Left renal pelvis (tissue), 4 donors: Measurements from ENCODE around the gene RPUSD3. TPM values are rescaled to one million over a fixed set of nuclear protein-coding genes. Genes with fewer than 3 reads are reported as not detected.

Experiments
- DNase-seq, 4 donors: peaks; one replicate each; pipeline ENCODE4 v3.0.0-alpha.2; 2013; ENCODE audit warnings: low read depth in 4 of 4, low spot score in 3 of 4
- polyA plus RNA-seq, 4 donors: library from polyadenylated mRNA; unstranded; fragments of 120-200 nt; gene quantifications; one replicate each; pipeline ENCODE4 v1.2.1, GENCODE V29; 2013; ENCODE audit not compliant: insufficient read length in 4 of 4

The RPUSD3 gene
- polyA plus RNA-seq, 4 donors, result 20.4 to 43.0 (median 30.8) TPM

DNA sequence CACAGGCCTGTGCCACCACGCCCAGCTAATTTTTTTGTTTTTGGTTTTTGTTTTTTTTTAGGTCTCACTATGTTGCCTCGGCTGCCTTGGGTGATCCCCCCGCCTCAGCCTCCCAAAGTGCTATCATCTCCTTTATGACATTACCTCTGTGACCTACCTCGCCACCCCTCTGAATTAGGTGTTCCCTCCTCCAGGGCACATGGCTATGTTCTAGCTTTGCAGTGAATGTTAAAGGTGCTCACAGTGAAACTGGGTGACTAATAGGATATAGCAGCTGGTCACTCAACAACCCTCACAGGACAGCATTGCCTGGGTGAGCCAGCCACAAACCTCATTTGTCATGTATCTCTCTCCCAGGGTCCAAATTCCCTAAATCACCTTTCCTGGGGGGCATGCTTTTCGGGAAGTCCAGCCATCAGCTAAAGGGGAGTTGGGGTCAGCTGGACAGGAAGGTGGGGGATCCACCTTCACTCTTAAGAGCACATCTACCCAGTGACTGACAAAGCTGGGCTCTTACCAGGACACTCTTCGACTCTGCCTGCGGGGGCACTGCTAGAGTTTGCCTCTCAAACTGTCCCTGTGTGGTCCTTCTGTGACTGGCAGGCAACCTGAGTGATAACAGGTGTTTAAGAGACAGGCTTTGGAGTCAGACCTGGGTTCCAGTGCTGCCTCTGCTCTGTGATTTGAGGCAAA is 35.3 kb downstream of the RPUSD3 start:
- no peak for DNase-seq

DNA sequence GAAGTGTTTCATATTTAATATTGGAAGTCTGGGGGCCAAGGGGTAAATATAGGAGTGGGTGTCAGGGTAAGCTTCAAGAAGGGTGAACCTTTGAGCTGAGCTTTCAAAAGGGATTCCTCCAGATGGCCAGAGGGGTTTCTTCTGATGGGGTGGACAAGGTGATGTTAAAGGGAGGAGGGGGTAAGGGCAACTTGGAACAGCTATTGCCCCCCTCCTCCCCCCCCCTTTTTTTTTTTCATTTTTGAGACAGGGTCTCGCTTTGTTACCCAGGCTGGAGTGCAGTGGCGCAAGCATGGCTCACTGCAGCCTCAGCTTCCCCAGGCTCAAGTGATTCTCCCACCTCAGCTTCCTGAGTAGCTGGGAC is 35.8 kb downstream of the RPUSD3 start:
- DNase-seq, result no peak

GRCh38 chr3:9806688-9807589 is 36.9 kb downstream of the RPUSD3 start:
- DNase-seq, result no peak

DNA sequence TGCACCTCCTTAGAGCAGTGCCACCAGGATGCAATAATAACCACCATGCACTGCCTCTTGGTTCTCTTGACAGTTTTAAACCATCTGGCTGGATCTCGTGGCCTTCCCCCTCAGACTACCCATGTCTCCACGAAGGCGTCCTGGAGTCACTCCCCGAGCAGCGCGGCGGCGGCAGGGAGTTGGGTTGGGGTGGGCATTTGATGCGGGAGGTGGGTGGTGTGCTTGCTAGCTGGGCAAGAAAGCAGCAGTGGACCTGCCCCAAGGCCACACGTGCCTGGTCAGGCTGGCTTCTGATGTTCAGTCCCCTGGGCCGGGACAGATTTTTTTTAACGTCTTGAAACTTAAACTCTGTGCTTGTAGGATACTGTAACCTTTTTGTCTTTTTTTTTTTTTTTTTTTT is 37.7 kb downstream of the RPUSD3 start:
- no peak for DNase-seq

DNA sequence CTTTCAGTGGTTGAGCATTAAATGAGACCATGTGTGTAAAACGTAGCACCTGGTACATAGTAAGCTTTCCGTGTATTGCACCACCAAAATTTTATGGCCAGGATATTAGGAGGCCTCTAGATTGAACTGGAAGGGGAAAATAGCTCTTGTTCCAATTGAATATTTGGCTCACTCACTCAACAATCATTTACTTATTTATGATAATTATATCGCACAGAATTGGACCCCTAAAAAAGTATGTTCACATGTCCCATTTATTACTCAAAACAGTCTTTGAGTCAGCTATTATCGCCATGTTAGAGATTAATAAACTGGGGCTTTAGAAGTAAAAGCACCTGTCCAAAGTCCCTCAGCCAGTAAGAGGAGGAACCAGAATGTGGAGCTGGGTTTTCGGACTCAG is 38.8 kb downstream of the RPUSD3 start:
- DNase-seq, result no peak

DNA sequence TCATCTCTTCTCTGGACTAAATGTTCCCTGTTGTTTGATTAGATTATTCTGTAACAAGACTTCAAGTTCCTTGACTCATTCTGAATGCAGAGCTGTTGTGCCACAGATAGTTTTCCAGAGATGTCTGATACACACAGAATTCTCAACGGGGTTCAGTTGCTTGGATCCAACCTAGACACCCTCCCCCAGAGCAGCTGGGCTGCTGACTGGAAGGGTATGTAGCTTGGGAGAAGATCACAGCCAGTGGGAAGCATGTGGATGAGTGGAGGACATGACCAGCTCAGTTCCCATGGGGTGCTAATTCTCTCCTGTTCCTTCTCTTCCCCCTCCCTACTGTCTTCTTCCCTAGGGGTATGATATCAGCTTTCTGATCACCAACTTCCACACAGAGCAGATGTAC is 40.3 kb downstream of the RPUSD3 start:
- DNase-seq, result no peak

GRCh38 chr3:9800529-9800928 is 43.3 kb downstream of the RPUSD3 start:
- no peak for DNase-seq

DNA sequence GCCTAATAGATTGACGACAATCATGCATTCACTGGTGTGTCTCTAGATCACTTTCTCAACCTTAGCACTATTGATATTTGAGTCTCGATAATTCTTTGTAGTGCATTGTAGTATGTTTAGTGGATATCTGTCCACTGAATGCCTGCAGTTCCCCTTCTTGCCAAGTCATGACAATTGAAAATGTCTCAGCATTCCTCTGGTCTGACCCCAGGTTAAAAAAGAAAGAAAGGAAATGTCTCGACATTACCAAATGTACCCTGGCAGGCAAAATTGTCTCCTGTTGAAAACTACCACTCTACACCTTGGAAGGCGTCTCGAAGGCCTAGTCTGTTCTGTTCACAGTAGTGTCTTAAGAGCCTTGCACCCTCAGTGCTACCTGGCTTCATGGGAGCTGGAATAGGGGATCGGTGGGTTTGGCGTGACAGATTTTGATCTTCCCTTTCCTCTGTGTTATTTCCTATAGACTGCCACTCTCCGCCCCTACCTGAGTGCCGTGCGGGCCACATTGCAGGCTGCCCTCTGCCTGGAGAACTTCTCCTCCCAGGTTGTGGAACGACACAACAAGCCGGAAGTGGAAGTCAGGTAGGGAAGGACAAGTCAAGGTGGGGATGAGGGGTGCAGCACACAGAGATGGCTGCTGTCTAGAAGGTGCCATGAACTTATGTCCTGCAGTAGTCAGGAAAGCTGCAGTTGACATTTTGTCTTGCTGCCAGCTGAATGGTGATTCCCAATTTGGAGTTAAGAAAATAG is 46.4 kb downstream of the RPUSD3 start:
- no peak for DNase-seq

DNA sequence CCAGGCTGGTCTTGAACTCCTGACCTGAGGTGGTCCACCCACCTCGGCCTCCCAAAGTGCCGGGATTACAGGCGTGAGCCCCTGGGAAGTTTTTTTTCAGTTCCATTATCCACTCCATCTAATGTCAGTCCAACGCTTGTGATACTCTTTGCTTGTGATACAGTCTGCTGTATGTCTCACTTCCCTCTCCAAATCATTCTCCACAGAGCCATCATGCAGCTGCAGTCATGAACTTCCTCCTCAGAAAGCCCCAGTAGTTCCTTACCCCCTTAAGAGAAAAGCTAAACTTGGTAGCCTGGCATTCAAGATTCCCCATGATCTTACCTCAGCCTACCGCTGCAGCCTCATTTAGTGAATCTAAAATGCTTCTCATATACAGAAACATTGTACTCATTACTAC is 48.6 kb downstream of the RPUSD3 start:
- DNase-seq, result no peak

DNA sequence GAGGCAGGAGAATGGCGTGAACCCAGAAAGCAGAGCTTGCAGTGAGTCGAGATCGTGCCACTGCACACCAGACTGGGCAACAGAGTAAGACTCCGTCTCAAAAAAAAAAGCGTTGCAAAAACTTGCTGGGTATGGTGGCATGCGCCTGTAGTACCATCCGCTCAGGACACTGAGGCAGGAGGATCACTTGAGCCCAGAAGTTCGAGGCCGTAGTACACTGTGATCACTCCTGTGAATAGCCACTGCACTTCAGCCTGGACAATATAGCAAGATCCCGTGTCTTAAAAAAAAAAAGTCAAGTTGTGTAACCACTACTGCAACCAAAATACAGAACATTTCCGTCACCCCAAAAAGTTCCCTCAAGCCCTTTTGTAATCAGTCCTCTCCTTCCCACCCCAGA is 49.4 kb downstream of the RPUSD3 start:
- DNase-seq, result no peak

DNA sequence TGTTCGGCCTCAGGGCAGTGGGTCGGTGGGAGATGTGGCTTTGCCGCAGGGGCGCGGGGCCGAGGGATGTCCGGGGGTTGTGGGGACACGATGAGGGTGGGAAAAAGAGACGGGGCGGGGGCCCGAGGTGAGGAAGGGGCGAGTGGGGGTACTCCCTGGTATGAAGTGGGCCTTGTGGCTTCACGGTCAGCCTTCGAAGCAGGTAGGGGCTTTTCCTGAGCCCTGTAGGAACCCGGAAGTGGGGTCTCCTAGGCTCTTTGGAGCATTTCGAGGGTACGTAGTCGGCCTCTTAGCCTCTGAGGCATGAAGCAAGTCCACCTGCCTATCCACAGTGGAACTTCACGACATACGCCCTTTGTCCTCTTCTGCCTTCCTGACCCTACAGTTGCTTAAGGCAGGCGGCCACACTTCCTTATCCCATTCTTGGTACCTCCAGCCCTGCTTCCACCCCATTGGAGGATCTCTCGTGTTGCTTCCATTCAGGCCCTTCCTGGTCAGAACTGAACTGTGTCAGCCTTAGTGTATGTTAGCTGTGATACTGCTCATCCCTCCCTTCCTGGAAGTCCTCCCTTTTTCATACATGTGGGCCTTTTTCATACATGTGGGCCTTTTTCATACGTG is 50.5 kb downstream of the RPUSD3 start:
- DNase-seq, result no peak

GRCh38 chr3:9792405-9793160 is 51.2 kb downstream of the RPUSD3 start, which contains the start of the genes ARPC4 and TADA3:
Gene ARPC4, plus strand, starts transcription at chr3:9793082. Its CDS starts 40 bp downstream, at chr3:9793122.
Gene TADA3, minus strand, starts transcription at chr3:9792473. Its CDS starts 1,007 bp downstream, at chr3:9791466.
- peak; percentile 90 to 97 (median 92) for DNase-seq

DNA sequence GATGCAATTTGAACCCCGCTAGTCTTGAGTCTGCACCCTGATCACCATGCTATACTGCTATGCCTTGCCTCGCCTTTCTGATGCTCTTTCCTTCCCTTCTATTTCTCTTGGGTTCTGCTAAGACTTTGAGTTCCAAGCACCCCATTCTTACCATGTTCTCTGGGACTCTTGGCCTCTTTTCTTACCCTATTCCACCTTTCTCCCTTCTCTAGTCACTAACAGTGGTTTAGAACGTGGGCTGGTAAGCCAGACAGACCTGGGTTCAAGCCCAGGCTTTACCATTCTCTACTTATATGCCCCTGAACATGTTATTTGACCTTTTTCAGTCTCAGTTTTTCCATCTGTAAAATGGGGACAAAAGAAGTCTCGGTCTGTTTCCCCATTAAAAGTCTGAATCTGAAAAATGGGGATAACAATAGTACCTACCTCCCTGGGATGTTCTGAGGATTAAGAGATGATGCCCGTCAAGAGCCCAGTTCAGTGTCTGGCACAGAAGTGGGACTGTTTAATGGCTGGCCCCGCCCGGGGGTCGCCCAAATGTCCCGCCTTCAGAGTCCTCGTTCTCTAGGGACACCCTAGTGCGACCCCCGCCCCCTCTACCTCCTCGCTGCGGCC is 51.9 kb downstream of the RPUSD3 start:
- no peak for DNase-seq

GRCh38 chr3:9791127-9791526 is 52.7 kb downstream of the RPUSD3 start:
- DNase-seq, result no peak

Other genes starting within 250 kb of the RPUSD3 start
- gene MTMR14, start 194.5 kb downstream of the RPUSD3 start, polyA plus RNA-seq, result 10 to 100 TPM; 22.7 to 38.6 (median 31.8) TPM
- gene CPNE9, start 140.2 kb downstream of the RPUSD3 start, polyA plus RNA-seq, result under 1 TPM in 2 of 4 donors, not detected in 2; 0.15 to 0.17 TPM
- gene BRPF1, start 112.3 kb downstream of the RPUSD3 start, polyA plus RNA-seq, result 10 to 100 TPM; 18.5 to 23.2 (median 19.0) TPM
- 10 to 100 TPM; 32.1 to 74.8 (median 50.5) TPM for gene OGG1, start 94.1 kb downstream of the RPUSD3 start, polyA plus RNA-seq
- gene CAMK1, start 74.1 kb downstream of the RPUSD3 start, polyA plus RNA-seq, result 10 to 100 TPM; 17.0 to 41.1 (median 21.1) TPM
- 10 to 100 TPM; 50.5 to 79.8 (median 60.8) TPM for gene TADA3, start 51.5 kb downstream of the RPUSD3 start, polyA plus RNA-seq
- gene ARPC4, start 50.9 kb downstream of the RPUSD3 start, polyA plus RNA-seq, result 100 to 1,000 TPM; 103 to 150 (median 131) TPM
- gene TTLL3, start 33.7 kb downstream of the RPUSD3 start, polyA plus RNA-seq, result 10 to 100 TPM; 33.3 to 93.1 (median 56.7) TPM
- under 1 TPM in 1 of 4 donors, not detected in 3; 0.37 TPM for gene CIDEC, start 36.2 kb upstream of the RPUSD3 start, polyA plus RNA-seq
- 10 to 100 TPM; 31.1 to 46.2 (median 44.1) TPM for gene JAGN1, start 46.6 kb upstream of the RPUSD3 start, polyA plus RNA-seq
- gene IL17RE, start 58.8 kb upstream of the RPUSD3 start, polyA plus RNA-seq, result 10 to 100 TPM in 3 of 4 donors, 1 to 10 TPM in 1; 1.8 to 20.1 (median 14.7) TPM
- 10 to 100 TPM; 39.0 to 44.0 (median 42.5) TPM for gene IL17RC, start 73.1 kb upstream of the RPUSD3 start, polyA plus RNA-seq
- 10 to 100 TPM; 44.9 to 77.3 (median 54.0) TPM for gene CRELD1, start 89.8 kb upstream of the RPUSD3 start, polyA plus RNA-seq
- gene PRRT3, start 108.4 kb upstream of the RPUSD3 start, polyA plus RNA-seq, result 1 to 10 TPM; 3.2 to 5.6 (median 3.6) TPM
- 10 to 100 TPM; 65.1 to 94.4 (median 83.4) TPM for gene EMC3, start 142.8 kb upstream of the RPUSD3 start, polyA plus RNA-seq
- 10 to 100 TPM; 14.6 to 22.0 (median 18.6) TPM for gene FANCD2, start 182.4 kb upstream of the RPUSD3 start, polyA plus RNA-seq